Stimulated activated CD4-positive, alpha-beta T cell treated with anti-CD3 and anti-CD28 coated beads, Interleukin-4, amount 100 ng/mL, for 24 hours (primary cell): Measurements from ENCODE around the gene UFSP2.

ENCODE experiments used
- DNase-seq: peaks from one replicate; pipeline ENCODE4 v3.0.0-alpha.2; 2020

UFSP2 gene

DNA sequence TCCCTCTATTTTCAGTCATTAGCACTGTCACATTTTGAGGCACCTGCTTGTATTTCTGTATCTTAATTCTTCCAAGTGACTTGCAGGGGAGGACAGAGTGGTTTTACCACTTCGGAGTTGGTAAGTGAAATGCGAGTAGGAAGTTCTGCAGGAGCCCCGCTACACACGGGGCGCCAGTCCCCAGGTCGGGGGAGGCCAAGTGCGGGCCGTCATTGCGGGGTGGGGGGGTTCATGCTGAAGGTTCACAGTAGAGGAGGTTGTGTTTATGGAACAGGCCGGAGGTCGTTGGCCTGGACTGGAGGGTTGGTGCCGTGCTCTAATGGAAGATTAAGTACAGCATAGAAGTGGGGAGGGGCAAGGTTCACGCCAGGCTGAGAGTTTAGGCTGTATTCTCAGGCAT lies 74.1 kb downstream of the UFSP2 start:
- DNase-seq: no peak
